ENCODE data around the gene ASAP3. TPM values are rescaled to one million over a fixed set of nuclear protein-coding genes. Genes with fewer than 3 reads are reported as not detected.

The ASAP3 gene
- total and polyA plus RNA-seq, 2 of the 13 experiments (the other 11 are each of a cell fraction or from before 2014, with no cell fraction given), result 32.6 to 37.0 TPM

DNA sequence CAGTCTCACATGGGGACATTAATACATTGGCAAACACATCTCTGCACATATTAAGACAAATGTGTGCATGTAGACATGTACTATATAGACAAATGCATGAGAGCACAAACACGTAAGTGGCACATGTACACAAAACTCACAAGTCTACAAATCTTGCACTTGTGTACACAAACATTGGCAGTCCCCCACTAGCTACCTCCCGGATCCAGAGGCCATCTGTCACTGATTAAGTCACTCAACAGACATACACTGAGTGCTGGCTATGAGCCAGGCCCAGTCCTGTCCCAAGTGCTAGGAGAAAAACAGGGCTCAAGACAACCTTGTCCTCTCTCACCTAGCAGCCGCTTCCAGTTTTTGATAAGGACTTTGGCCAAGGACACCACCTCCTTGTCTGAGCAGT, 66.4 kb downstream of the ASAP3 start:
- Histone ChIP-seq H3K79me2 (ENCODE audit: insufficient read depth, low read length) (peaks cover 33% of the 10 kb centered on the region), H3K9ac (ENCODE audit: insufficient read depth, low read depth, low read length) (0 out of 2 replicates have a peak overlapping the region, but pooled peaks have one; percentile 42), H3K9me3 (ENCODE audit: low read length) (no peaks in the 10 kb centered on the region), H4K20me1 (ENCODE audit: insufficient read depth, low read length) (no peaks in the 10 kb centered on the region), H2AFZ (ENCODE audit: low read length) (no peak overlapping the region), H3K4me1 (ENCODE audit: insufficient read depth, low read length) (peaks cover 53% of the 10 kb centered on the region), H3K27ac (ENCODE audit: extremely low read length, insufficient read depth, low read length) (peak overlapping the region; percentile 23), H3K27me3 (ENCODE audit: control insufficient read depth in 1 of 2, insufficient read depth in 2 of 2, low read length in 2 of 2) (no peaks in the 10 kb centered on the region), H3K4me2 (ENCODE audit: low read depth, low read length) (no peak overlapping the region), H3K36me3 (replicated peaks in 1 of 2; ENCODE audit: control insufficient read depth in 1 of 2, insufficient read depth in 2 of 2, low read length in 2 of 2) (peaks cover 13 to 35% of the 10 kb centered on the region in 2 experiments), H3K4me3 (replicated peaks in 1 of 3; ENCODE audit: insufficient read depth in 1 of 3, low read depth in 2 of 3, low read length in 3 of 3) (no peak overlapping the region)
- no TSS peak for BruUV-seq (replicated peaks)
- DNase-seq (ENCODE audit: low spot score), result peak; percentile 56
- ChIA-PET CTCF (ENCODE audit: low intra/inter-chr PET ratio, low total read pairs) (no interaction called here), POLR2A (interaction anchor here (1.3 kb wide), 1 partner anchor 73 kb away, joined by 7 read pairs; the partner anchor contains the start of gene HNRNPR)
- FAIRE-seq, result peak; percentile 59
- peak; percentile 56 for ATAC-seq
- in situ Hi-C loops (cut with HindIII; ENCODE audit: extremely low pct_ligation_motif_present, low pct_unique_long_range_greater_than_20kb), result no loop called here
- intact Hi-C loops (cut with micrococcal nuclease; ENCODE audit: unreplicated experiment), result no loop called here
- WGBS (ENCODE audit: low lambda C conversion rate), result 55% methylated on average over 2 of the region's 3 CpGs
- TF ChIP-seq NKX3-1 (CRISPR knock-in tag; IDR thresholded peaks at IDR 0.05), result no peak
- TF ChIP-seq RELA (CRISPR knock-in tag; IDR thresholded peaks at IDR 0.05), result no peak
- no peak for TF ChIP-seq ZNF7 (CRISPR knock-in tag; IDR thresholded peaks at IDR 0.05)
- no peak for TF ChIP-seq POLR2A (IDR thresholded peaks at IDR 0.05; ENCODE audit: insufficient read depth in 1 of 2, low read depth in 2 of 2, low read length in 2 of 2)
- no peak for TF ChIP-seq PAF1 (CRISPR knock-in tag; IDR thresholded peaks at IDR 0.05)
- TF ChIP-seq PLRG1 (conservative IDR thresholded peaks at IDR 0.05), result no peak
- TF ChIP-seq, protein P1, sequence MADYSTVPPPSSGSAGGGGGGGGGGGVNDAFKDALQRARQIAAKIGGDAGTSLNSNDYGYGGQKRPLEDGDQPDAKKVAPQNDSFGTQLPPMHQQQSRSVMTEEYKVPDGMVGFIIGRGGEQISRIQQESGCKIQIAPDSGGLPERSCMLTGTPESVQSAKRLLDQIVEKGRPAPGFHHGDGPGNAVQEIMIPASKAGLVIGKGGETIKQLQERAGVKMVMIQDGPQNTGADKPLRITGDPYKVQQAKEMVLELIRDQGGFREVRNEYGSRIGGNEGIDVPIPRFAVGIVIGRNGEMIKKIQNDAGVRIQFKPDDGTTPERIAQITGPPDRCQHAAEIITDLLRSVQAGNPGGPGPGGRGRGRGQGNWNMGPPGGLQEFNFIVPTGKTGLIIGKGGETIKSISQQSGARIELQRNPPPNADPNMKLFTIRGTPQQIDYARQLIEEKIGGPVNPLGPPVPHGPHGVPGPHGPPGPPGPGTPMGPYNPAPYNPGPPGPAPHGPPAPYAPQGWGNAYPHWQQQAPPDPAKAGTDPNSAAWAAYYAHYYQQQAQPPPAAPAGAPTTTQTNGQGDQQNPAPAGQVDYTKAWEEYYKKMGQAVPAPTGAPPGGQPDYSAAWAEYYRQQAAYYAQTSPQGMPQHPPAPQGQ (CRISPR knock-in tag; IDR thresholded peaks at IDR 0.05; ENCODE audit: borderline replicate concordance), result 0 out of 2 replicates have a peak, but pooled peaks have one; percentile 49
- no peak for TF ChIP-seq MBNL3 (CRISPR knock-in tag; conservative IDR thresholded peaks at IDR 0.05)
- TF ChIP-seq AGO1 (IDR thresholded peaks at IDR 0.05; ENCODE audit: low read depth, low read length, poor library complexity, severe bottlenecking), result no peak
- TF ChIP-seq, protein P2, sequence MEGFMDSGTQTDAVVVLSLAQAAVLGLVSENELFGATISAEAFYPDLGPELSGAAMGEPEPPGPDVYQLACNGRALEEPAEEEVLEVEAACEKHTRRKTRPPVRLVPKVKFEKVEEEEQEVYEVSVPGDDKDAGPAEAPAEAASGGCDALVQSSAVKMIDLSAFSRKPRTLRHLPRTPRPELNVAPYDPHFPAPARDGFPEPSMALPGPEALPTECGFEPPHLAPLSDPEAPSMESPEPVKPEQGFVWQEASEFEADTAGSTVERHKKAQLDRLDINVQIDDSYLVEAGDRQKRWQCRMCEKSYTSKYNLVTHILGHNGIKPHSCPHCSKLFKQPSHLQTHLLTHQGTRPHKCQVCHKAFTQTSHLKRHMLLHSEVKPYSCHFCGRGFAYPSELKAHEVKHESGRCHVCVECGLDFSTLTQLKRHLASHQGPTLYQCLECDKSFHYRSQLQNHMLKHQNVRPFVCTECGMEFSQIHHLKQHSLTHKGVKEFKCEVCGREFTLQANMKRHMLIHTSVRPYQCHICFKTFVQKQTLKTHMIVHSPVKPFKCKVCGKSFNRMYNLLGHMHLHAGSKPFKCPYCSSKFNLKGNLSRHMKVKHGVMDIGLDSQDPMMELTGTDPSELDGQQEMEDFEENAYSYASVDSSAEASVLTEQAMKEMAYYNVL (CRISPR knock-in tag; IDR thresholded peaks at IDR 0.05; ENCODE audit: borderline replicate concordance), result no peak
- TF ChIP-seq, protein P3, sequence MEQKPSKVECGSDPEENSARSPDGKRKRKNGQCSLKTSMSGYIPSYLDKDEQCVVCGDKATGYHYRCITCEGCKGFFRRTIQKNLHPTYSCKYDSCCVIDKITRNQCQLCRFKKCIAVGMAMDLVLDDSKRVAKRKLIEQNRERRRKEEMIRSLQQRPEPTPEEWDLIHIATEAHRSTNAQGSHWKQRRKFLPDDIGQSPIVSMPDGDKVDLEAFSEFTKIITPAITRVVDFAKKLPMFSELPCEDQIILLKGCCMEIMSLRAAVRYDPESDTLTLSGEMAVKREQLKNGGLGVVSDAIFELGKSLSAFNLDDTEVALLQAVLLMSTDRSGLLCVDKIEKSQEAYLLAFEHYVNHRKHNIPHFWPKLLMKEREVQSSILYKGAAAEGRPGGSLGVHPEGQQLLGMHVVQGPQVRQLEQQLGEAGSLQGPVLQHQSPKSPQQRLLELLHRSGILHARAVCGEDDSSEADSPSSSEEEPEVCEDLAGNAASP (CRISPR knock-in tag; IDR thresholded peaks at IDR 0.05; ENCODE audit: borderline replicate concordance), result no peak
- TF ChIP-seq ZNF496 (CRISPR knock-in tag; IDR thresholded peaks at IDR 0.05; ENCODE audit: insufficient replicate concordance), result no peak
- no peak for TF ChIP-seq AKAP8 (CRISPR knock-in tag; IDR thresholded peaks at IDR 0.05)
- no peak for TF ChIP-seq SMAD3 (CRISPR knock-in tag; IDR thresholded peaks at IDR 0.05)
- no peak for TF ChIP-seq PITX1 (CRISPR knock-in tag; IDR thresholded peaks at IDR 0.05)
- TF ChIP-seq ZNF552 (CRISPR knock-in tag; IDR thresholded peaks at IDR 0.05; ENCODE audit: borderline replicate concordance), result no peak
- TF ChIP-seq, protein P4, sequence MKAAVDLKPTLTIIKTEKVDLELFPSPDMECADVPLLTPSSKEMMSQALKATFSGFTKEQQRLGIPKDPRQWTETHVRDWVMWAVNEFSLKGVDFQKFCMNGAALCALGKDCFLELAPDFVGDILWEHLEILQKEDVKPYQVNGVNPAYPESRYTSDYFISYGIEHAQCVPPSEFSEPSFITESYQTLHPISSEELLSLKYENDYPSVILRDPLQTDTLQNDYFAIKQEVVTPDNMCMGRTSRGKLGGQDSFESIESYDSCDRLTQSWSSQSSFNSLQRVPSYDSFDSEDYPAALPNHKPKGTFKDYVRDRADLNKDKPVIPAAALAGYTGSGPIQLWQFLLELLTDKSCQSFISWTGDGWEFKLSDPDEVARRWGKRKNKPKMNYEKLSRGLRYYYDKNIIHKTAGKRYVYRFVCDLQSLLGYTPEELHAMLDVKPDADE (CRISPR knock-in tag; IDR thresholded peaks at IDR 0.05), result no peak
- TF ChIP-seq BORCS8-MEF2B (CRISPR knock-in tag; IDR thresholded peaks at IDR 0.05), result no peak
- TF ChIP-seq NBN (conservative IDR thresholded peaks at IDR 0.05), result no peak
- TF ChIP-seq, protein P5, sequence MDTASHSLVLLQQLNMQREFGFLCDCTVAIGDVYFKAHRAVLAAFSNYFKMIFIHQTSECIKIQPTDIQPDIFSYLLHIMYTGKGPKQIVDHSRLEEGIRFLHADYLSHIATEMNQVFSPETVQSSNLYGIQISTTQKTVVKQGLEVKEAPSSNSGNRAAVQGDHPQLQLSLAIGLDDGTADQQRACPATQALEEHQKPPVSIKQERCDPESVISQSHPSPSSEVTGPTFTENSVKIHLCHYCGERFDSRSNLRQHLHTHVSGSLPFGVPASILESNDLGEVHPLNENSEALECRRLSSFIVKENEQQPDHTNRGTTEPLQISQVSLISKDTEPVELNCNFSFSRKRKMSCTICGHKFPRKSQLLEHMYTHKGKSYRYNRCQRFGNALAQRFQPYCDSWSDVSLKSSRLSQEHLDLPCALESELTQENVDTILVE (CRISPR knock-in tag; IDR thresholded peaks at IDR 0.05), result no peak

Data from HepG2 (cell line).